Kidney capillary endothelial cell (primary cell): ENCODE data around the gene MAP3K15.

ENCODE experiments used
- DNase-seq: peaks from one replicate; pipeline ENCODE4 v3.0.0-alpha.2; 2018; ENCODE audit warnings: low spot score

Gene MAP3K15

GRCh38 chrX:19514791-19515614 lies at the start of gene MAP3K15:
Gene MAP3K15, minus strand, starts transcription at chrX:19515508. Its CDS starts 247 bp downstream, at chrX:19515261.
- DNase-seq: no peak

GRCh38 chrX:19564606-19565005 lies 49.3 kb upstream of the MAP3K15 start:
- no peak for DNase-seq

GRCh38 chrX:19563746-19564145 lies 48.4 kb upstream of the MAP3K15 start:
- DNase-seq: no peak

- no peak for DNase-seq
These were observed 48.0 kb upstream of the MAP3K15 start for GRCh38 chrX:19563327-19563726.

GRCh38 chrX:19560611-19561010 lies 45.3 kb upstream of the MAP3K15 start:
- no peak for DNase-seq

GRCh38 chrX:19557822-19558221 lies 42.5 kb upstream of the MAP3K15 start:
- DNase-seq: no peak

GRCh38 chrX:19556202-19556601 lies 40.9 kb upstream of the MAP3K15 start:
- no peak for DNase-seq

GRCh38 chrX:19555683-19556082 lies 40.4 kb upstream of the MAP3K15 start:
- no peak for DNase-seq

- DNase-seq: no peak
These were observed 39.9 kb upstream of the MAP3K15 start for GRCh38 chrX:19555236-19555635.

- no peak for DNase-seq
These were observed 39.5 kb upstream of the MAP3K15 start for GRCh38 chrX:19554786-19555185.

- no peak for DNase-seq
These were observed 37.5 kb upstream of the MAP3K15 start for GRCh38 chrX:19552793-19553192.

GRCh38 chrX:19549838-19550237 lies 34.5 kb upstream of the MAP3K15 start:
- DNase-seq: no peak

- no peak for DNase-seq
These were observed 33.6 kb upstream of the MAP3K15 start for GRCh38 chrX:19548934-19549333.

- no peak for DNase-seq
These were observed 33.0 kb upstream of the MAP3K15 start for GRCh38 chrX:19548279-19548678.

- no peak for DNase-seq
These were observed 30.3 kb upstream of the MAP3K15 start for GRCh38 chrX:19545651-19546050.

- peak; percentile 54 for DNase-seq
These were observed 29.5 kb upstream of the MAP3K15 start for GRCh38 chrX:19544693-19545305.

- no peak for DNase-seq
These were observed 28.7 kb upstream of the MAP3K15 start for GRCh38 chrX:19543951-19544381.

- DNase-seq: no peak
These were observed 27.9 kb upstream of the MAP3K15 start for GRCh38 chrX:19543020-19543715.

GRCh38 chrX:19541931-19542330 lies 26.6 kb upstream of the MAP3K15 start:
- DNase-seq: no peak

GRCh38 chrX:19541196-19541595 lies 25.9 kb upstream of the MAP3K15 start:
- DNase-seq: no peak

GRCh38 chrX:19540076-19540475 lies 24.8 kb upstream of the MAP3K15 start:
- no peak for DNase-seq

GRCh38 chrX:19539665-19540064 lies 24.4 kb upstream of the MAP3K15 start:
- no peak for DNase-seq

GRCh38 chrX:19535476-19535875 lies 20.2 kb upstream of the MAP3K15 start:
- no peak for DNase-seq
